GM21737 (cell line): Measurements from ENCODE around the gene ZBTB25.
A peak's percentile ranks its signal among the peaks of the same experiment; 100 is the strongest.

Experiments
- ATAC-seq: cut with Tn5 transposase; IDR thresholded peaks from one replicate; pipeline ENCODE4 v1.9.1; 2021; ENCODE audit warnings: mild to moderate bottlenecking, moderate library complexity; ENCODE audit not compliant: unreplicated experiment

ZBTB25 gene

DNA sequence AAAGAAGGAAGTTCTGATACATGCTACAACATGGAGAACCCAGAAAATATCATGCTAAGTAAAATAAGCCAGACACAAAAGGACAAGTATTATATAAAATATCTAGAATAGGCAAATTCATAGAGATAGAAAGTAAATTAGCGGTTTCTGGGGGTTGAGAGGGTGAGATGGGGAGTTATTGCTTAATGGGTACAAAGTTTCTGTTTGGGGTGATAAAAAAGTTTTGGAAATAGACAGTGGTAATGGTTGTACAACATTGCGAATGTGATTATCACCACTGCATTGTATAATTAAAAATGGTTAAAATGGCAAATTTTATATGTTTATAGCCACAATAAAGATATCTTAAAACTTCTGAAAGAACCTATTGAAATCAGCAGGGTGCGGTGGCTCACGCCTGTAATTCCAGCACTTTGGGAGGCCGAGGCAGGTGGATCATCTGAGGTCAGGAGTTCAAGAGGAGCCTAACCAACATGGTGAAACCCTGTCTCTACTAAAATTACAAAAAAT, 15.0 kb downstream of the ZBTB25 start:
- no peak for ATAC-seq

DNA sequence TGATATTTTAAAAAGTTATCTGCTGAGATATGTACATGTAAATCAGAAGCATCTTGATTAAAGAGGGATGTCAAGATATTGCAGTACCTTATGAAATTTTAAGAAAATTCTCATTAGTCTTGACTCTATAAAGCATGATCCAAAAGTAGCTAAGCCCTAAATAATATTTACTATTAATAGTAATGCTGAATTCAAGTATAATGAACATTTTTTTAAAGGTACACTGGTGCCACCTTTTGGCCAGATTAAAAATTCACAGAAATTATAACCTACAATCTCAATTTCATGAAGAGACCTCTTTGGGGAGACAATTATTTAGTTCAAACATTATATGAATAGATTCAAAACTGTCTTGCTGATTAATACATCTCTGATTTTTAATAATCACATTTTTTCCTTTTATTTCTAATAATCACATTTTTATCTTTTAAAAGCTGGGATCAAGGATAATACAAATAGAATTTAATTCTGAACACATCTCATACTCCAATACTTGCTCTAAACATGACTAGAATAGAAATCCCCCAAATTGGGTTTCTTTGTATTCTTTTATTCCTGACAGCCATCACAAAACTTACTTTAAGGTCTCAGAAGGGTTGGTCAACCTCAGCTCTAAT, 24.9 kb downstream of the ZBTB25 start:
- no peak for ATAC-seq

DNA sequence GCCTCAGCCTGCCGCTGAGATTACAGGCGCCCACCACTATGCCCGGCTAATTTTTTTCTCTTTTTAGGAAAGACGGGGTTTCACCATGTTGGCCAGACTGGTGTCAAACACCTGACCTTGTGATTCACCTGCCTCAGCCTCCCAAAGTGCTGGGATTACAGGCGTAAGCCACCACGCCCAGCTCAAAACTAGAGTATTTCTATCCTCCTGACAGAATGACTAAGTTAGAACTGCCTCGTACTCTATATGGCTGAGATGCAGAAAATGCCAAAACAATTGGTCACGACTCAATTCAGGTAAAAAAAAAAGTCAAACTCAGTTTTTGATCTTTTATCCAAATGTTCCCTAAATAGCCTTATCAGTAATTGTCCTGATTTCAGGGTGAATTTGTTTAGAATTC, 27.2 kb downstream of the ZBTB25 start:
- ATAC-seq = no peak

DNA sequence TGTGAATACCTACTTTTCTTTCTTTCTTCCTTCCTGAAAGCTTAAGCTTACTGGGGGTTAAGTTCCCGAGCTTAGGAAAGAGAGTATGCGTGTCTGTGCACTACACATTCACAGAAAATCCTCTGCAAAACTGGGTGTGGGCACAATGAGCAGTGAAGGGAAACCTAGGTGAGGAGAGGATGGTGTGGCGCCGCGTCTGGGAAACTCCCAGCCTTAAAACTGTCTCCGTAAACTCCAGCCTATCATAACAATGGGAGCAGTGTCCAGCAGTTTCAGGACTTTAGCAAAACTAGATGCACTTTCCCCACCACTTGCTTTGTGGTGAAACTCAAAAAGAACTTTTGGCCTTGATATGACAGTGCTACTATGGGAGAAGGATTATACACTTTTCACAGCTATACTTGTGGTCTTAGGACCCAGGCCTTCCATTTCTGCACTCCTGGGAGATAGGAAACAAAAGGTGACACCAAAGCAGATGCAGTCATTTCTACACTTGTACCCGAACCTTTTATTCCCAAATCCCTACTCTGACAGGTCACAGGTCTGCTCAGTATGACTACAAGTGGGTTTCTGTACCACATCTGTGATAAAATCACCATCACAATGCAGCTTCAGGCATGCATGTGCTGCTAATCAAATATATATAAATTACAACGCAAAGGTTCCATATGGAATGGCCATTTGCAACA, 27.9 kb downstream of the ZBTB25 start:
- ATAC-seq = no peak

DNA sequence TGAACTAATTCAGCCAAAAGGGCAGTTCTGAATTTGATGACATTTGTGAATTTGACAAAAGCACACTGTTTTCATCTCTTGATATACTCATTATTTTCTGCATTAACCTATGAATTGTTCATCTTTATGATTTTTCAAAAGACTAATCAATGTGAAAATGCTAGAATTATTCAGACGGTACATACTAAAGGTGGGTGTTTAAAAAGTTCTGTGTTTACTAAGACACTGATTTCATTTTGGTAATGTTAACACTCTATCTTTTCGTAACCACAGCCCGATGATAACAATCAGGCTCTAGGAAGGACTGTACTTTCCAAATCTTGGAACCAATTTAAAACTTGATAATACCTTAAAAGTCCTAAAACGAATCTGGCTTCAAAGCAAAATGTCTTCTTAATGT, 28.9 kb downstream of the ZBTB25 start:
- ATAC-seq = no peak

DNA sequence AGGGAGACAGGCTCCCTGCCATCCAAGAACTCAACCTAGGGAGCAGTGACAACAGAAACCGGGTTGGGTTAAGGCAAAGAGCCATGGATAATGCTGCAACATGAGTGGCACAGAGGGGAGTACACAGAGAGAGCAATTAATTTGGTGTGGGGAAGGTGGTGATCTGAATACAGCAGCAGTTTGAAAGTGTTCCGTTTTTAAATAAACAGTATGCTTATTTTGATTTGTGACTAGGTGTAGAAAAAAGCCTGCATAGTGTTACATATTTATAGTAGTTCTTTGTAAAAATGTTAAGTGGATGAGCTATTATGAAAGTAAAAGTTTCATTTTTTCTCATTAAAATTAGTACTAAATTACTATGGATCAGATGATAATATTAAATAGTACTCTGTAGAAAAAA, 29.6 kb downstream of the ZBTB25 start:
- no peak for ATAC-seq

DNA sequence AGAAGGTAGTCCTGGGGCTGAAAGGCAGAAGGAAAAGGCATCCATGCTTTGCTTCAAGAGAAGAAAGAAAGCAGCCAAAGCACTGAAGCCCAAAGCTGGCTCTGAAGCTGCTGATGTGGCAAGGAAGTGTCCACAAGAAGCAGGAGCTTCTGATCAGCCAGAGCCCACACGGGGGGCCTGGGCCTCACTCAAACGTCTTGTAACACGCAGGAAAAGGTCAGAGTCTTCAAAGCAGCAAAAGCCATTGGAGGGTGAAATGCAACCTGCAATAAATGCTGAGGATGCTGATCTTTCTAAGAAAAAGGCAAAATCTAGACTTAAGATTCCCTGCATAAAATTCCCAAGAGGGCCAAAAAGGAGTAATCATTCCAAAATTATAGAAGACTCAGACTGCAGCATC, 35.2 kb downstream of the ZBTB25 start:
- no peak for ATAC-seq

DNA sequence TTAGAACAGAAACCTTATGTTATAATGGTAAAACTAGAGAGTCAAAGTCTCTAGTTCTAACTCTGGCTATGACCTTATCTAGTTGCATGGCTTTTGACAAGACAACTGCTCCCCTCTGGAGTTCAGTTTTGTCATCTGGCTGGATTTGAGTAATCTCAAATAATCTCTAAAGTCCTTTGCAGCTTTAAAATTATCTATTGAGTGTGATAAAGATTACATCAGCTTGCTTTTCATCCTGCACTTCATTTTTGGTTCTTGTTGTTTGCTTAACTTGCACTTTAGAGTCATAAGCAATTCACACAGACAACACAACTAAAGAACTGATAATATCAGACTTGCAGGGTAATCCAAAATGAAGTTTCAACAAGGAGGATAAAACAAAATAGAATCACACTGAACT, 36.1 kb downstream of the ZBTB25 start:
- no peak for ATAC-seq

DNA sequence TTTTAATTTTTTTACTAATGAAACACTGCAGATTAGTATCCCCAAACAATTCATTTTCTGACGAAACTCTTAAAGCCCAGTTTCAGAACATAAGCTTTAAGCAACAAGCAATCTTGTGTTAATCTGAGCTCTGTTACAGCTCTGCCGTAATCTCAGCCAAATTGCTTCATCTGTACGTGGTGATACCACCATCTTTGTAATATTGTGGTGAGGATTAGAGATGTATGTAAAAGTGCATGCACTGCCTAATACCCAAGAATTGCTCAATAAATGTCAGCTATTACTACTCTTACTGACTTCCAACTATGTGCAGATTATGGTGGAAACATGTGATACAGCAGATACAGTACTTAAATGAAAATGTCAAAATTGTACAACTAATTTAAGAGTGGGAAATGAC, 36.5 kb downstream of the ZBTB25 start:
- no peak for ATAC-seq

DNA sequence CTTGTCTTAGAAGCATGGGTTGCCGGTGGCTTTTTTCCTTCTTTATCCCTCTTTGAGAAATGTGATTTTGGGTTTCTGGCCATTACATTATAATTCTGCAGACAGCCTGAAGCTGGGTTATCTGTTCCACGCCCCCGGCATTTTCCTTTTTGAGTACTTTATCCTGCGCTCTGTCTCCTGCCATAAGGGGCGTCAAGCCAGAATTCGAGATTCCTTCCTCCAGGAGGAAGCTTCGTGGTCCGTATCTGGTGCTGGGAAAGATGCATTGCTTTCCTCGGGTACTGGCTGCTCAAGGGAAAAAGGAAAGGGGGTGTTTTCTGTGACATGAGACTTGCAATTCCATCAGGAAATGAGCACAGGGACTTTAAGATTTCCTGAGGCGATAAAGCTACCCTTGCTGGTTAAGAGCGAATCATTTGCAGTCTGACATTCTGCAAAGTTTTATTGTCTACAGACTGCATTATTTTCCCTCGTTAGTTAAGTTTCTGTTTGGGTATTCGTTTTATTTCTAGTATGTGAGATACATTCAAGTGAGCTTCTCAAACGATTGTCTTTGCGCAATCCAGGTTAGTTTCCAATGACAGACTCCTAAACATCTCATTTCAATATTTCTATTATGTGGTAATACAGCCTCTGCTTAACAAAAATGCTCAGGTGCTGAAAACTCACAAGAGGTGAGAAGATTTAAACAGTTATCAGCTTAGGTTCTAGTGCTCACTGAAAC, 37.6 kb downstream of the ZBTB25 start:
- no peak for ATAC-seq

DNA sequence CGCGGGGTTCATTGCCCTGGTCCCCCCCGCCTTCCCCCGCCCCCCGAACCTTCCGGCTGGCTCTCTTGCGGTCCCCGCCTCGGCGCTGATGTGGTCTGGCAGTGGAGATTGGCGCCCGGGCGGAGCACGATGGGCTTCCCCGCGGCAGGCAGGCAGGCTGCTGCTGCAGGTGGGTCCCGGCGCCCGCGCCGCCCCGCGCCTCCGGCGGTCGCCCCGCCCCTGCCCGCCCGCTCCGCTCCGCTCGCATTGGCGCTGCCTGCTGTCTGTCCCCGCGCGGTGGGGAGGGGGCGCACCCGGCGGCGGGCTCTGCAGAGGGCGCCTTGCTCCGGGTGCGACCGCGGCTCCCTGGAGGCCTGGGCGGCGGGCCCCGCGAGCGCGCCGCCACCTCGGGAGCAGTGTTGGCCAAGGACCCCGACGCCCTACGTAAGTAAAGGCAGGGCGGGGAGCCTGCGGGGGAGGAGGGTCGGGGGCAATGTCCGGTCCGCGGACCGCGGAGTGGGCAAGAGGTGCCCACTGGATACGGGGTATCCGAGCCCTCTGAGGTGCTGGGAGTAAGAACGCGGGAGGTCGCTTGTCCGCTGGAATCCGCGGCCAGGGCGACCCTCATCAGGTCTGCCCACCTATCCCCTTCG, 38.3 kb downstream of the ZBTB25 start, which contains the start of gene AKAP5:
Gene AKAP5 (plus strand): TSS at position 309 of the 632 bp plus-strand sequence. CDS start 2,896 bp downstream, outside the sequence.
- ATAC-seq = peak; percentile 63

DNA sequence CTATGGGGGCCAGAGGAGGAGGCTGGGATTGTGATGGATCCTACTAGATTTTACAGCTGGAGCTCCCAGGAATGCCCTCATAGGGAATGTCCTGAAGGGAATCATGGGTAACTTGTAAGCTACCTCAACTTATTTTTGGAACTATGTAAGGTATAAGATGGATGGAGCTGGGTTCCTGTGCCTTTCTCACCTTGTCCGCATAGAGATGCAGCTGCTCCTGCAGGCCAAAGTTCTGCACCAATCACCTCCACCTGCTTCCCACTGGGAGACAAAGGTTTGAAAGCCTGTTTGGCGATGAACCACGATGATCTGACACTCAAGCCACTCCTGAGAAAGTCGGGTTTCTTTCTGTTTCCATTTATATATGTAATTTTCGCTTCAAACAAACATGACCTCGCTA, 39.0 kb downstream of the ZBTB25 start:
- ATAC-seq = no peak

DNA sequence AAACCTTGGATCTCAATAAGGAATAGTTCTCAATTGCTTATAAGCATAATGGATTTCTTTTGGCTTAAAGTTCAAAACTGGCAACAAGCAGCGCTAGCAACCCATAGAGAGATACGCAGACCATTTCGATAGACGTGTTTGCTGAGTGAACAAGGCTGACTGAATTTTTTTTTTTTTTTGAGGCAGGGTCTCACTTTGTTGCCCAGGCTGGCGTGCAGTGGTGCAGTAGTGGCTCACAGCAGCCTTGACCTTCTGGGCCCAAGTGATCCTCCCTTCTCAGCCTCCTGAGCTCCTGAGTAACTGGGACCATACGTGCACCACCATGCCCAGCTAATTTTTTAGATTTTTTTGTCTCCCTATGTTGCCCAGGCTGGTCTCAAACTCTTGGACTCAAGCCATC, 39.8 kb downstream of the ZBTB25 start:
- no peak for ATAC-seq

DNA sequence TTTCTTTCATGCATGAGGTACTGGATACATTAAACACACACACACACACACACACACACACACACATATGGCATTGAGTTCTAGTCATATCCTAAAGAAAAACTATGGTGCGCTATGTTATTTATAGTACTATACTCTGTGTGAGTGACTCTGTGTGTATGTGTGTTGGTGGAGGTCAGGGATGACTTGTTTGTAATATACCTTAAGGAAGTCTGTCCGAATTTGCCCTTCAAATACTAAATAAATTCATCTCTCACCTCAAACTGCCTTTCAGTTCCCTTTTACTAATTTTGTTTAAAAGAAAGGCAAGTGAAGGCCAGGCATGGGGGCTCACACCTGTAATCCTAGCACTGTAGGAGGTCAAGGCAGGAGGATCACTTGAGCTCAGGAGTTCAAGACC, 40.4 kb downstream of the ZBTB25 start:
- ATAC-seq = no peak

DNA sequence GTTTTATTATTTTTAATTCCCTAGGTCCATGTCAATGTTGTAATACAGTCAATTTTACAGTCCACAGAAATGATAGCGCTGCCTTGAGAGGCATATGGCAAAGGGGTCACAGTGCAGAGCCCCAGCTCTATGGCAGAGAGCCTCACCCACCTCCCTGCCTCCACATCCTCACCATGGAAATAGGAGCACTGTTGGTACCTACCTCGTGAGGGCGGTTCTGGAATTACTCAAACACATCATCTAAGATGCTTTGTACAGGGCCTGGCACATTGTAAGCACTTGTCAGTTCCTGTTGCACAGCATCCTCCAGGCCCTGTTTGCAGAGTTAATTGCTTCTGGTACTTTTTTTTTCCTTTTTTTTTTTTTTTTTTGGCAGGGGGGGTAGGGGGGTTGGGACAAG, 42.4 kb downstream of the ZBTB25 start:
- no peak for ATAC-seq

DNA sequence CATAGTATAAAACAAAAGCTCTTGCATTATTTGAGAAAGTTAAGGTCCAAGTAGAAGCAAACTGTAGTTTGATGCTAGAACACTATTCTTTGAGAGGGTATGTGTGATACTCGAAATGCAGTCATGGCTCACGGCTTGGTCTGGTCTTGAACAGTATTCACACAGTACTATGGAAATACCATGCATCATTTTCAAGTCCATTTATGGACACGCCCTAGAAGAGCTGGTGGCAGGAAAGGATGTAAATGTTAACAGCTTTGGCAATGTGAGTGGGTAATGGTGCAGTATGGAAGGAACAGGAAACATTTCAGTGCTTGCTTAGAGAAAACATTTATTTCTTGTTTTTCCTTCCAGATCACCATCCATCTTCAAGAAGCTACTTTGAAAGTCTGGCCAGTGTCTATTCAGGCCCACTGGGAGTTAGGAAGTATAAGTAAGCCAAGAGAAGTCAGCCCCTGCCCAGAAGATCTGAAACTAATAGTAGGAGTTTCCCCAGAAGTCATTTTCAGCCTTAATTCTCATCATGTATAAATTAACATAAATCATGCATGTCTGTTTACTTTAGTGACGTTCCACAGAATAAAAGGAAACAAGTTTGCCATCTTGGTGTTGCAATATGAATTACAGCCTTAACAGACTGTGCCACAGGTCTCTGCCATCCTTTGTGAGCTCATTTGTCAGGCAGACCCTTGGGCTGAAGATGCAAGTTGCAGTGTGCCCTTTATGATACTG, 44.1 kb downstream of the ZBTB25 start:
- no peak for ATAC-seq

DNA sequence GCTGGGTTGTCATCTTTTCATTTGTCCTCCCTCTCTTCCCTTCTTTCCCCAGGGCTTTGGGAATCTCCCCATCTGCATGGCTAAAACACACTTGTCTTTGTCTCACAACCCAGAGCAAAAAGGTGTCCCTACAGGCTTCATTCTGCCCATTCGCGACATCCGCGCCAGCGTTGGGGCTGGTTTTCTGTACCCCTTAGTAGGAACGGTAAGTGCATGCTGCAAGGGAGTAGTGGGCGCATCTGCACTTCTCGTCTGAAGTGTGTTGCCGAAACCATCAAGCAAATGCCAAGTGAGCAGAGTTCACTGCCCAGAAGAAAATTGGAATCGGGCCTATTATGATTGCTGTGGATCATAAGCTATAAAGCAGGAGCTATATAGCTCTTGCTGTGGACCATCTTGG, 49.0 kb downstream of the ZBTB25 start:
- no peak for ATAC-seq

DNA sequence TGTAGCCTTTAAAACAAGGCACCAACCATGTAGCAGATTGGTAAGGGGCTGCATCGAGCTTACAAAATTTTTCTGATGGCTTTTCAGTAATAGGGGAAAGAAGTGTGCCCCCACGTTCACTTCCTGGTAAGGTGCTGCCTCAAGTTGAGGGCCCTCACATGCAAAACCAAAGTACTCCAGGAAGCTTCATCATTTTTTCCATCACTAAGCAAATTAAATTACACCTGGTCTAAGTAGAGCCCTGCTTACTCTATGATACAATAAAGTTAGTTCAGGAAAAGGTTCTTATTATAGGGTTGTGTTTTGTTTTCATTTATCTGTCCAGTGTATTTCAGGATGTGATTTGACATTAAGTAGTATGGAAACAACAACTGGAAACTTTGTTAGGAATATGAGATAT, 53.4 kb downstream of the ZBTB25 start:
- no peak for ATAC-seq

DNA sequence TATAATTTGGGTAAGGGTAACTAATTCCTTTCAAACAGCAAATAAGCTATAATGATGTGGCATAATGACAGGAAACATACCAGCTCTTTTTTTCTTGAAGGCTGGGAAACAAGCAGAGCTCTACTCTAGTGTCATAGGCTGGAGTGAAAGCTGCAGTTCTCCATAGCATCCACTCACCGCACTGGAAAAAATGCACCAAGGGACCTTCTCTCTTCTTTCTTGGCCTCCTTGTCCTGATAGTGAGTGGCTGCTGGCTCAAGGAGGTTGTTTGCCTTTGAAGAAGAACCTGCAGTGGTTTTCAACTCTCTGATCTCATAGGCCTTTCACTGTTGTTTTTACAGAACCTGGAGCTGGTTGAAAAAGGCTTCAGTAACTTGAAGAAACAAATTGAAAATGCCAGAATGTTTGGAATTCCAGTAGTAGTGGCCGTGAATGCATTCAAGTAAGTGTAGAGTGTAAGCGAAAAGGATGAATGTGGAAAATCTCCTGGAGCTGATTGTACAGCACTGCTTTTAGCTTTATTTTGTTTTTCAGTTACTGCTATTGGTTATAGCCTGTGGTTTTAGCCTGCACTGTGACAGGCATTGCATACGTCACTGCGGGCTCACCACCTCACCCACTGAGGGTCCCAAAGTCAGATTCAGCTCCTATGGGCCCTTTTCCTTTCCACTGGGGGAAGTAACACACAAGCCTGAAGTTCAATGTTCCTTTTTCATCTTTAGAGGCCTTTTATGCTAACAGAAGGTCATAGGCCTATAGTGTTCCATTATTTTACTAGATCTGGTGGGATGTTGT, 55.6 kb downstream of the ZBTB25 start:
- no peak for ATAC-seq
